ENCODE measurements around the gene GPR31. TPM values are rescaled to one million over a fixed set of nuclear protein-coding genes. Genes with fewer than 3 reads are reported as not detected.

GPR31 gene
- total RNA-seq, 1 experiment from 2014 or later, result not detected

- H4K5ac ChIP-seq (ENCODE audit: insufficient read length, low read depth, low read length), result no peak overlapping the region
- H2BK15ac ChIP-seq (ENCODE audit: low read depth, low read length), result no peak overlapping the region
- no peak overlapping the region for H3K56ac ChIP-seq (ENCODE audit: insufficient read length, low read depth, low read length)
- no peak overlapping the region for H2BK5ac ChIP-seq (ENCODE audit: insufficient read length, low read length)
- whole genome bisulfite sequencing (ENCODE audit: extremely low coverage, insufficient read length, low lambda C conversion rate), result no CpG with 5 or more reads among the region's 2 CpGs
- no peaks in the 10 kb centered on the region for H3K9me3 ChIP-seq (ENCODE audit: control insufficient read depth, low read depth, low read length)
- H3K14ac ChIP-seq (ENCODE audit: insufficient read depth, low read length), result no peak overlapping the region
- H3K23ac ChIP-seq (ENCODE audit: insufficient read length, low read depth, low read length), result no peak overlapping the region
- TF ChIP-seq, protein P1, sequence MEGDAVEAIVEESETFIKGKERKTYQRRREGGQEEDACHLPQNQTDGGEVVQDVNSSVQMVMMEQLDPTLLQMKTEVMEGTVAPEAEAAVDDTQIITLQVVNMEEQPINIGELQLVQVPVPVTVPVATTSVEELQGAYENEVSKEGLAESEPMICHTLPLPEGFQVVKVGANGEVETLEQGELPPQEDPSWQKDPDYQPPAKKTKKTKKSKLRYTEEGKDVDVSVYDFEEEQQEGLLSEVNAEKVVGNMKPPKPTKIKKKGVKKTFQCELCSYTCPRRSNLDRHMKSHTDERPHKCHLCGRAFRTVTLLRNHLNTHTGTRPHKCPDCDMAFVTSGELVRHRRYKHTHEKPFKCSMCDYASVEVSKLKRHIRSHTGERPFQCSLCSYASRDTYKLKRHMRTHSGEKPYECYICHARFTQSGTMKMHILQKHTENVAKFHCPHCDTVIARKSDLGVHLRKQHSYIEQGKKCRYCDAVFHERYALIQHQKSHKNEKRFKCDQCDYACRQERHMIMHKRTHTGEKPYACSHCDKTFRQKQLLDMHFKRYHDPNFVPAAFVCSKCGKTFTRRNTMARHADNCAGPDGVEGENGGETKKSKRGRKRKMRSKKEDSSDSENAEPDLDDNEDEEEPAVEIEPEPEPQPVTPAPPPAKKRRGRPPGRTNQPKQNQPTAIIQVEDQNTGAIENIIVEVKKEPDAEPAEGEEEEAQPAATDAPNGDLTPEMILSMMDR (conservative IDR thresholded peaks at IDR 0.05), result no peak
- H4K8ac ChIP-seq (replicated peaks; ENCODE audit: insufficient read length, low read depth, low read length), result no peak overlapping the region
- H4K20me1 ChIP-seq (ENCODE audit: control insufficient read depth, insufficient read depth, insufficient read length), result no peaks in the 10 kb centered on the region
- H3K4ac ChIP-seq (ENCODE audit: low read depth, low read length), result no peak overlapping the region
- no peak overlapping the region for H4K91ac ChIP-seq (ENCODE audit: insufficient read length, low read depth, low read length)
- Mint-ChIP-seq H3K4me3 (no peak overlapping the region), H3K9me3 (peaks cover 5 to 6% of the 10 kb centered on the region in 2 experiments; a peak in 4 of 5 replicates), H3K4me1 (peaks cover 22 to 38% of the 10 kb centered on the region in 2 experiments), H3K27me3 (ENCODE audit: low read depth) (peaks cover 3% of the 10 kb centered on the region; the same call in 1 of the 2 replicates), H3K36me3 (ENCODE audit: insufficient read depth in 1 of 3, low read depth in 3 of 3) (peaks cover 0 to 9% (median 8%) of the 10 kb centered on the region in 3 experiments; a peak in 6 of 7 replicates), H3K27ac (no peak overlapping the region)
- H3K27ac ChIP-seq (ENCODE audit: insufficient read length, low read depth, low read length), result no peak overlapping the region
- H2AFZ ChIP-seq (ENCODE audit: low read length), result no peak overlapping the region
- H2BK120ac ChIP-seq (ENCODE audit: low read depth, low read length, poor library complexity, severe bottlenecking), result no peak overlapping the region
- no peak overlapping the region for H3K18ac ChIP-seq (ENCODE audit: insufficient read length, low read depth, low read length)
- H2AK5ac ChIP-seq (ENCODE audit: insufficient read length, low read length), result no peak overlapping the region
- H3K79me1 ChIP-seq (ENCODE audit: insufficient read depth, low read depth, low read length, poor library complexity, severe bottlenecking), result no peaks in the 10 kb centered on the region
- H3K27me3 ChIP-seq (ENCODE audit: insufficient read depth, low read length), result no peaks in the 10 kb centered on the region
- H3K4me1 ChIP-seq (ENCODE audit: insufficient read depth, low read length), result peaks cover 10% of the 10 kb centered on the region; the same call in 1 of the 2 replicates
- no peaks in the 10 kb centered on the region for H3K23me2 ChIP-seq (ENCODE audit: insufficient read length, low read depth, low read length, poor library complexity, severe bottlenecking)
- H3K79me2 ChIP-seq (ENCODE audit: insufficient read depth, low read length), result no peaks in the 10 kb centered on the region
- no peak for DNase-seq
- H3T11ph ChIP-seq (ENCODE audit: low read length), result no peak overlapping the region
- H2BK20ac ChIP-seq (ENCODE audit: low read depth, low read length, poor library complexity, severe bottlenecking), result no peak overlapping the region
- H2BK12ac ChIP-seq (ENCODE audit: insufficient read length, low read depth, low read length), result no peak overlapping the region
- no peak overlapping the region for H3K9ac ChIP-seq (ENCODE audit: extremely low read depth, insufficient read length, low read length)
- no peak overlapping the region for H3K4me2 ChIP-seq (ENCODE audit: insufficient read depth, insufficient read length, low read length)
Observed at GRCh38 chr6:167154895-167155294, 2.9 kb downstream of the GPR31 start.

All from H9 (cell line).